MCF 10A (cell line): Measurements from ENCODE around the gene HIVEP2. TPM values are rescaled to one million over a fixed set of nuclear protein-coding genes. Genes with fewer than 3 reads are reported as not detected.

ENCODE experiments used
- BruUV-seq: library from RNA; stranded (reverse); fragments of 400-500 nt; replicated peaks from 2 replicates; lab custom pipeline; 2021; lab: Mats Ljungman, UMichigan
- CTCF ChIA-PET: fragments of 300-600 bp; sonication (Branson Sonifier 250); formaldehyde crosslinking; extraction: SDS; loops from one replicate; lab custom pipeline; 2021; ENCODE audit warnings: antibody characterized with exemption, inconsistent platforms; lab: Yijun Ruan, JAX
- POLR2A ChIA-PET: fragments of 300-600, 350-650 bp; sonication (Branson Sonifier 250); formaldehyde crosslinking; extraction: SDS; loops from one replicate; lab custom pipeline; 2020; ENCODE audit warnings: antibody characterized with exemption, inconsistent platforms; lab: Yijun Ruan, JAX
- DNase-seq: peaks from one replicate; pipeline ENCODE4 v3.0.0-alpha.2; 2018; ENCODE audit not compliant: unreplicated experiment
- H3K27ac Mint-ChIP-seq: one replicate; pipeline ENCODE4 v1.8.0; 2022; ENCODE audit warnings: mild to moderate bottlenecking, low read depth, mixed read lengths; ENCODE audit not compliant: unreplicated experiment
- H3K27me3 Mint-ChIP-seq: one replicate; pipeline ENCODE4 v1.8.0; 2022; ENCODE audit warnings: mixed read lengths; ENCODE audit not compliant: insufficient read depth, unreplicated experiment
- H3K36me3 Mint-ChIP-seq: one replicate; pipeline ENCODE4 v1.8.0; 2022; ENCODE audit warnings: mild to moderate bottlenecking, moderate library complexity, mixed read lengths; ENCODE audit not compliant: insufficient read depth, unreplicated experiment
- H3K4me1 Mint-ChIP-seq: one replicate; pipeline ENCODE4 v1.8.0; 2022; ENCODE audit warnings: mixed read lengths; ENCODE audit not compliant: insufficient read depth, unreplicated experiment
- H3K4me3 Mint-ChIP-seq: one replicate; pipeline ENCODE4 v1.8.0; 2022; ENCODE audit warnings: mild to moderate bottlenecking, moderate library complexity, mixed read lengths; ENCODE audit not compliant: unreplicated experiment
- H3K9me3 Mint-ChIP-seq: one replicate; pipeline ENCODE4 v1.8.0; 2022; ENCODE audit warnings: mixed read lengths; ENCODE audit not compliant: unreplicated experiment
- CTCF ChIP-seq: fragments of 200-600 bp; IDR thresholded peaks from one replicate; pipeline ENCODE4 v1.8.0; 2022; ENCODE audit warnings: antibody characterized with exemption, mild to moderate bottlenecking; ENCODE audit not compliant: unreplicated experiment
- intact Hi-C: fragments of 100-400 bp; cut with micrococcal nuclease; formaldehyde crosslinking; loops from 2 replicates; pipeline ENCODE4 v1.14.1; 2022
- total RNA-seq: library from RNA; stranded (reverse); gene quantifications from 2 replicates; pipeline ENCODE4 v1.2.3, GENCODE V29; 2022

The HIVEP2 gene
- total RNA-seq, 1 experiment from 2014 or later, result 23.6 TPM

- Mint-ChIP-seq H3K4me1 (no peaks in the 10 kb centered on the region), H3K4me3 (no peak overlapping the region), H3K36me3 (no peaks in the 10 kb centered on the region), H3K27me3 (no peaks in the 10 kb centered on the region), H3K27ac (no peak overlapping the region), H3K9me3 (no peaks in the 10 kb centered on the region)
- TF ChIP-seq CTCF, result no peak
- CTCF ChIA-PET, result no interaction called here
- no peak for DNase-seq
- intact Hi-C loops, result no loop called here
- POLR2A ChIA-PET, result no interaction called here
- no TSS peak for BruUV-seq
These were observed 215.4 kb downstream of the HIVEP2 start for GRCh38 chr6:142729618-142730017.

GRCh38 chr6:142728910-142729481 is 216.0 kb downstream of the HIVEP2 start:
- CTCF ChIA-PET, result no interaction called here
- no peak overlapping the region for H3K4me3 Mint-ChIP-seq
- H3K9me3 Mint-ChIP-seq, result no peaks in the 10 kb centered on the region
- H3K4me1 Mint-ChIP-seq, result no peaks in the 10 kb centered on the region
- no peak for DNase-seq
- POLR2A ChIA-PET, result no interaction called here
- no peak overlapping the region for H3K27ac Mint-ChIP-seq
- no peak for TF ChIP-seq CTCF
- H3K36me3 Mint-ChIP-seq, result no peaks in the 10 kb centered on the region
- BruUV-seq, result no TSS peak
- no peaks in the 10 kb centered on the region for H3K27me3 Mint-ChIP-seq
- intact Hi-C loops, result no loop called here

GRCh38 chr6:142728364-142728763 is 216.6 kb downstream of the HIVEP2 start:
- no peaks in the 10 kb centered on the region for H3K27me3 Mint-ChIP-seq
- CTCF ChIA-PET, result no interaction called here
- BruUV-seq, result no TSS peak
- no peaks in the 10 kb centered on the region for H3K36me3 Mint-ChIP-seq
- H3K4me3 Mint-ChIP-seq, result no peak overlapping the region
- intact Hi-C loops, result no loop called here
- no peaks in the 10 kb centered on the region for H3K9me3 Mint-ChIP-seq
- peak; percentile 31 for DNase-seq
- TF ChIP-seq CTCF, result no peak
- POLR2A ChIA-PET, result no interaction called here
- no peak overlapping the region for H3K27ac Mint-ChIP-seq
- no peaks in the 10 kb centered on the region for H3K4me1 Mint-ChIP-seq

- intact Hi-C loops, result no loop called here
- H3K27ac Mint-ChIP-seq, result no peak overlapping the region
- BruUV-seq, result no TSS peak
- no peak for TF ChIP-seq CTCF
- DNase-seq, result no peak
- ChIA-PET CTCF (interaction anchor here (1.3 kb wide), 1 partner anchor 33 kb away, joined by 3 read pairs; no protein-coding TSS in a partner anchor), POLR2A (interaction anchor here (0.6 to 0.7 kb wide), 2 partner anchors 249 to 608 kb away, joined by 3 read pairs; no protein-coding TSS in a partner anchor)
- H3K27me3 Mint-ChIP-seq, result no peaks in the 10 kb centered on the region
- no peaks in the 10 kb centered on the region for H3K9me3 Mint-ChIP-seq
- H3K4me3 Mint-ChIP-seq, result no peak overlapping the region
- H3K36me3 Mint-ChIP-seq, result no peaks in the 10 kb centered on the region
- H3K4me1 Mint-ChIP-seq, result no peaks in the 10 kb centered on the region
These were observed 218.4 kb downstream of the HIVEP2 start for GRCh38 chr6:142726616-142727015.
